Measurements from ENCODE around the gene PLPP6.

Gene PLPP6

DNA sequence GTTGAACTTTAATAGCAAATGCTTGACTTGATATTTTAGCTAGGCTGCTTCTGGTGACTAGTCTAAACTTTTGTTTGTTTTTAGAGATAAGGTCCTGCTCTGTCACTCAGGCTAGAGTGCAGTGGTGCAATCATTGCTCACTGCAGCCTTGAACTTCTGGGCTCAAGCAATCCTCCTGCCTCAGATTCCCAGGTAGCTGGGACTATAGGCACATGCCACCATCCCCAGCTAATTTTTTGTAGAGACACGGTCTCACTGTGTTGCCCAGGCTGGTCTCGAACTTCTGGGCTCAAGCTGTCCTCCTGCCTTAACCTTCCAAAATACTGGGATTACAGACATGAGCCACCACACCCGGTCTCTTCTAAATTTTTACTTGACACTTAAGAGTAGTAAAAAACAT, 38.0 kb downstream of the PLPP6 start:
- no CpG with 5 or more reads among the region's 3 CpGs for WGBS, 2 donors (ENCODE audit: extremely low coverage in 2 of 2, insufficient read length in 2 of 2, insufficient replicate concordance in 1 of 2)
- Histone ChIP-seq H3K4ac (ENCODE audit: low read length) (no peak overlapping the region), H3K4me3 (ENCODE audit: low read length in 2 of 2) (no peak overlapping the region), H3K9me3 (replicated peaks in 1 of 2; ENCODE audit: control insufficient read depth in 2 of 2, insufficient read depth in 1 of 2, low read depth in 1 of 2, low read length in 2 of 2) (no peaks in the 10 kb centered on the region), H3K14ac (ENCODE audit: low read length) (no peak overlapping the region), H3K79me1 (ENCODE audit: low read depth, low read length) (peaks cover 3% of the 10 kb centered on the region), H2BK15ac (ENCODE audit: low read length) (no peak overlapping the region), H4K91ac (ENCODE audit: low read depth, low read length, poor library complexity) (no peak overlapping the region), H2BK5ac (ENCODE audit: low read length) (no peak overlapping the region), H3K4me1 (ENCODE audit: control insufficient read depth in 2 of 2, insufficient read depth in 1 of 2, low read depth in 1 of 2, low read length in 2 of 2) (no peaks in the 10 kb centered on the region), H3K27ac (replicated peaks; ENCODE audit: low read length) (no peak overlapping the region), H2BK12ac (ENCODE audit: low read length) (no peak overlapping the region), H3K18ac (ENCODE audit: low read length) (no peak overlapping the region), H3K9ac (ENCODE audit: low read depth, low read length, poor library complexity) (no peak overlapping the region), H2AK5ac (ENCODE audit: low read depth, low read length) (no peak overlapping the region), H2AFZ (ENCODE audit: low read length) (no peak overlapping the region), H2BK120ac (ENCODE audit: low read depth, low read length) (no peak overlapping the region), H3K4me2 (ENCODE audit: insufficient read depth, low read length, poor library complexity, severe bottlenecking) (no peak overlapping the region), H3K27me3 (ENCODE audit: control insufficient read depth in 3 of 3, insufficient read depth in 3 of 3, low read depth in 1 of 3, low read length in 3 of 3) (no peaks in the 10 kb centered on the region), H3K23ac (ENCODE audit: low read depth, low read length, poor library complexity) (no peak overlapping the region), H3K36me3 (replicated peaks in 1 of 2; ENCODE audit: control insufficient read depth in 2 of 2, insufficient read depth in 2 of 2, low read length in 2 of 2) (peaks cover 0 to 90% of the 10 kb centered on the region in 2 donors), H4K8ac (ENCODE audit: low read depth, low read length) (no peak overlapping the region)
- DNase-seq (ENCODE audit: low spot score): no peak

DNA sequence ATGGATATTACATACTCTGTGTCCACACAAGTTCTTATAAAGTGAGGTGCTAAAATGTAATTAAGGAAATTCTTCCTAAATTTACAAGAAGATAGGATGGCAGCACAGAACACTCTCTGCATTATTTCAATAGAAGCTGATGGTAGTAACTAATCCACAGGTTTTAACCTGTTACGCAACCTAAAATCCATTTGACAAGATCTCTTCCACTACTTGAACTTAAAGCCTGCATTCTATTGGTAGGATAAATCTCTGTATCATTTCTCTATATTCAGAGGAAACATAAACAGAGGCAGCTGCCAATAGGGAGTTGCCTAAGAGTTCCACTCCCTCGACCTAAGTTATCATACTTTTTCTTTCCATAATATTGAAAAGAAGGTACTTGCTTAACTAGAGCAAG, 38.8 kb downstream of the PLPP6 start:
- Histone ChIP-seq H2BK5ac (ENCODE audit: low read length) (no peak overlapping the region), H2AK5ac (ENCODE audit: low read depth, low read length) (no peak overlapping the region), H2BK12ac (ENCODE audit: low read length) (no peak overlapping the region), H2BK120ac (ENCODE audit: low read depth, low read length) (no peak overlapping the region), H4K91ac (ENCODE audit: low read depth, low read length, poor library complexity) (no peak overlapping the region), H3K27ac (replicated peaks; ENCODE audit: low read length) (no peak overlapping the region), H3K14ac (ENCODE audit: low read length) (no peak overlapping the region), H3K4me1 (ENCODE audit: control insufficient read depth in 2 of 2, insufficient read depth in 1 of 2, low read depth in 1 of 2, low read length in 2 of 2) (no peaks in the 10 kb centered on the region), H3K4me3 (ENCODE audit: low read length in 2 of 2) (no peak overlapping the region), H3K27me3 (ENCODE audit: control insufficient read depth in 3 of 3, insufficient read depth in 3 of 3, low read depth in 1 of 3, low read length in 3 of 3) (no peaks in the 10 kb centered on the region), H3K9me3 (replicated peaks in 1 of 2; ENCODE audit: control insufficient read depth in 2 of 2, insufficient read depth in 1 of 2, low read depth in 1 of 2, low read length in 2 of 2) (no peaks in the 10 kb centered on the region), H3K79me1 (ENCODE audit: low read depth, low read length) (no peaks in the 10 kb centered on the region), H2AFZ (ENCODE audit: low read length) (no peak overlapping the region), H2BK15ac (ENCODE audit: low read length) (no peak overlapping the region), H4K8ac (ENCODE audit: low read depth, low read length) (no peak overlapping the region), H3K18ac (ENCODE audit: low read length) (no peak overlapping the region), H3K9ac (ENCODE audit: low read depth, low read length, poor library complexity) (no peak overlapping the region), H3K36me3 (replicated peaks in 1 of 2; ENCODE audit: control insufficient read depth in 2 of 2, insufficient read depth in 2 of 2, low read length in 2 of 2) (peaks cover 0 to 93% of the 10 kb centered on the region in 2 donors), H3K4ac (ENCODE audit: low read length) (no peak overlapping the region), H3K4me2 (ENCODE audit: insufficient read depth, low read length, poor library complexity, severe bottlenecking) (no peak overlapping the region), H3K23ac (ENCODE audit: low read depth, low read length, poor library complexity) (no peak overlapping the region)
- no CpG with 5 or more reads among the region's 2 CpGs for whole genome bisulfite sequencing, 2 donors (ENCODE audit: extremely low coverage in 2 of 2, insufficient read length in 2 of 2, insufficient replicate concordance in 1 of 2)
- no peak for DNase-seq (ENCODE audit: low spot score)

DNA sequence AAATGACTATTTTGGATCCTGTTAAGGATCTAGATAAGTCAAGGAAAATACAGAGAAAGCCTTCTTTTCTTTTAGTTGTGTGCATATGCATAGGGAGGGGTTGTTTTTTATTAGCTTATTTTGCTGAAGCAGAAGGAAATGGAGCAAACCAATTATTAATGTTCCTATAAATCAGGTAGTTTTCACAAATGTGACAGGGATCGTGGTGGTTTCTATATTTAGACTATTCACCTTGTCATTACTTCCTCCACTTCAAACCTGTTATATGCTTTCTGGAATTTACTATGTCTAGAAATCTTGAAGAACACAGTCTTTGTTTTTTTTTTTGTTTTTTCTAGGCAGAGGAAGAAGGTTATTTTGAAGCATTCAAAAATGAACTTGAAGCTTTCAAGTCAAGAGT, 39.4 kb downstream of the PLPP6 start:
- no peak overlapping the region for H2BK15ac ChIP-seq (ENCODE audit: low read length)
- no peak overlapping the region for H3K4me3 ChIP-seq (ENCODE audit: low read length in 2 of 2)
- no peaks in the 10 kb centered on the region for H3K9me3 ChIP-seq (replicated peaks in 1 of 2; ENCODE audit: control insufficient read depth in 2 of 2, insufficient read depth in 1 of 2, low read depth in 1 of 2, low read length in 2 of 2)
- H3K36me3 ChIP-seq (replicated peaks in 1 of 2; ENCODE audit: control insufficient read depth in 2 of 2, insufficient read depth in 2 of 2, low read length in 2 of 2): peaks cover 0 to 96% of the 10 kb centered on the region in 2 donors
- H2BK5ac ChIP-seq (ENCODE audit: low read length): no peak overlapping the region
- no peak overlapping the region for H3K9ac ChIP-seq (ENCODE audit: low read depth, low read length, poor library complexity)
- no peak overlapping the region for H4K91ac ChIP-seq (ENCODE audit: low read depth, low read length, poor library complexity)
- H2BK12ac ChIP-seq (ENCODE audit: low read length): no peak overlapping the region
- no peak overlapping the region for H4K8ac ChIP-seq (ENCODE audit: low read depth, low read length)
- H3K27ac ChIP-seq (replicated peaks; ENCODE audit: low read length): no peak overlapping the region
- no peaks in the 10 kb centered on the region for H3K4me1 ChIP-seq (ENCODE audit: control insufficient read depth in 2 of 2, insufficient read depth in 1 of 2, low read depth in 1 of 2, low read length in 2 of 2)
- no peak overlapping the region for H3K14ac ChIP-seq (ENCODE audit: low read length)
- H3K27me3 ChIP-seq (ENCODE audit: control insufficient read depth in 3 of 3, insufficient read depth in 3 of 3, low read depth in 1 of 3, low read length in 3 of 3): no peaks in the 10 kb centered on the region
- H2BK120ac ChIP-seq (ENCODE audit: low read depth, low read length): no peak overlapping the region
- no peak overlapping the region for H2AK5ac ChIP-seq (ENCODE audit: low read depth, low read length)
- H3K23ac ChIP-seq (ENCODE audit: low read depth, low read length, poor library complexity): no peak overlapping the region
- WGBS, 2 donors (ENCODE audit: extremely low coverage in 2 of 2, insufficient read length in 2 of 2, insufficient replicate concordance in 1 of 2): no CpG with 5 or more reads among the region's 1 CpG
- DNase-seq (ENCODE audit: low spot score): no peak
- H3K4ac ChIP-seq (ENCODE audit: low read length): no peak overlapping the region
- no peak overlapping the region for H3K4me2 ChIP-seq (ENCODE audit: insufficient read depth, low read length, poor library complexity, severe bottlenecking)
- no peaks in the 10 kb centered on the region for H3K79me1 ChIP-seq (ENCODE audit: low read depth, low read length)
- no peak overlapping the region for H3K18ac ChIP-seq (ENCODE audit: low read length)
- no peak overlapping the region for H2AFZ ChIP-seq (ENCODE audit: low read length)

DNA sequence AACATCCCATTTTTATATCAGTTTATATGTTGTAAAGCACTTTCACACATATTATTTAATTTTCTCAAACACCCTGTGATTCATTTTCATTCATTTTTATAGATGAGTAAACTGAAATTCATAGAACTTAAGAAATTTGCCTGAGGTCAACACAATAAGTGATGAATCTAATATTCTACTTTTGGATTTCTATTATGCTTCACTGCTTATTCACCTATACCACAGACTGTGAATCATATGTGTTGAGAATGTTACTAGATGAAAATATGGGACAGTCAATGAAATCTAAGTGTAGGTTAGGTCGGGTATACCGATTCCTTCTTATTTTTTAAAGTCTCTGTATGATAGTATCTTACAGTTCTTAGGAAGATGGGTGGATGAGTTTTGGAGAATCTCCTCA, 42.0 kb downstream of the PLPP6 start:
- Histone ChIP-seq H2BK5ac (ENCODE audit: low read length) (no peak overlapping the region), H3K4me1 (ENCODE audit: control insufficient read depth in 2 of 2, insufficient read depth in 1 of 2, low read depth in 1 of 2, low read length in 2 of 2) (no peaks in the 10 kb centered on the region), H2AFZ (ENCODE audit: low read length) (no peak overlapping the region), H3K9ac (ENCODE audit: low read depth, low read length, poor library complexity) (no peak overlapping the region), H3K4me3 (ENCODE audit: low read length in 2 of 2) (no peak overlapping the region), H3K79me1 (ENCODE audit: low read depth, low read length) (no peaks in the 10 kb centered on the region), H3K4ac (ENCODE audit: low read length) (no peak overlapping the region), H3K36me3 (replicated peaks in 1 of 2; ENCODE audit: control insufficient read depth in 2 of 2, insufficient read depth in 2 of 2, low read length in 2 of 2) (peaks cover 0 to 96% of the 10 kb centered on the region in 2 donors), H3K23ac (ENCODE audit: low read depth, low read length, poor library complexity) (no peak overlapping the region), H3K9me3 (replicated peaks in 1 of 2; ENCODE audit: control insufficient read depth in 2 of 2, insufficient read depth in 1 of 2, low read depth in 1 of 2, low read length in 2 of 2) (no peaks in the 10 kb centered on the region), H2BK15ac (ENCODE audit: low read length) (no peak overlapping the region), H4K8ac (ENCODE audit: low read depth, low read length) (no peak overlapping the region), H3K27me3 (ENCODE audit: control insufficient read depth in 3 of 3, insufficient read depth in 3 of 3, low read depth in 1 of 3, low read length in 3 of 3) (no peaks in the 10 kb centered on the region), H2BK12ac (ENCODE audit: low read length) (no peak overlapping the region), H3K27ac (replicated peaks; ENCODE audit: low read length) (no peak overlapping the region), H3K18ac (ENCODE audit: low read length) (no peak overlapping the region), H2BK120ac (ENCODE audit: low read depth, low read length) (no peak overlapping the region), H4K91ac (ENCODE audit: low read depth, low read length, poor library complexity) (no peak overlapping the region), H3K4me2 (ENCODE audit: insufficient read depth, low read length, poor library complexity, severe bottlenecking) (no peak overlapping the region), H2AK5ac (ENCODE audit: low read depth, low read length) (no peak overlapping the region), H3K14ac (ENCODE audit: low read length) (no peak overlapping the region)
- no peak for DNase-seq (ENCODE audit: low spot score)
- WGBS, 2 donors (ENCODE audit: extremely low coverage in 2 of 2, insufficient read length in 2 of 2, insufficient replicate concordance in 1 of 2): no CpG with 5 or more reads among the region's 2 CpGs
